ENCODE results near the gene TLR4.

TLR4 gene

DNA sequence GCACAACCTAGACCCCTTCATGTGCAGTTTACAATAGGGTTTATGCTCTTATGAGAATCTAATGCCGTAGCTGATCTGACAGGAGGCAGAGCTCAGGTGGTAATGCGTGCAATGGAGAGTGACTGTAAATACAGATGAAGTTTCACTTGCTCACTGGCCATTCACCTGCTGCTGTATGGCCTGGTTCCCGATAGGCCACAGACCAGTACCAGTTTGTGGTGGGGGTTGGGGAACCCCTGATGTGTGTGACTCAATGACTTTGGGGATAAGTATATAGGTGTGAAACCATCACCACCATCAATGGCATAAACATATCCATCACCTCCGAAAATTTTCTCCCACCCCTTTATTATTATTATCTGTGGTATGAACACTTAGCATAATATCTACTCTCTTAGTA lies 42.1 kb downstream of the TLR4 start:
- FAIRE-seq = no peak

DNA sequence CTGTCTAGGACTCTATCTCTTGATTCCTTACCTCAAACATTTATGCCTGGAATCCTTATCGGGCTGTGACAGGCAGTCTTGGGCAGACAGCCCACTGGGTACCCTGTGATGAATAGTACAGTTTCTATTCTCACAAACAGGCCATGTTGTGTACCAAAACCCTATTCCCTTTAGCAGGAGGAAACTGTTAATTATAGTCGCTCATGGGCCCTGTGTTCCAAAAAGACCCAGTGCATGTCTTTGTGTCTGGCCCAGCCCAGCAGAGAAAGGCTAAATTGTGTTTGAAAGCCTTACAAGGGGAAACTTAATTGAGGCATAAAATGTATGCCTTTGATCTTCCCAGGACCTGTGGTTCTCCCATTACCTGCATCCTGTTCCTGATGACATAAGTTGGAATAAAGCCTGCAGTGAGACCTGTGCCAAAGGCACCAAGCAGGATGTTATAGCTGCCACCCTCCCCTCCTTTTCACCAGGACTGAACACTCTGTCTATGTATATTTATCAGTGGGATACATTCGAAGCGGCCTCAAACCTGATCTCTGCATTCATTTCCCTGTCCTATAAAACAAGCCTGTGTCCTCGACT lies 43.3 kb downstream of the TLR4 start:
- no peak for FAIRE-seq

DNA sequence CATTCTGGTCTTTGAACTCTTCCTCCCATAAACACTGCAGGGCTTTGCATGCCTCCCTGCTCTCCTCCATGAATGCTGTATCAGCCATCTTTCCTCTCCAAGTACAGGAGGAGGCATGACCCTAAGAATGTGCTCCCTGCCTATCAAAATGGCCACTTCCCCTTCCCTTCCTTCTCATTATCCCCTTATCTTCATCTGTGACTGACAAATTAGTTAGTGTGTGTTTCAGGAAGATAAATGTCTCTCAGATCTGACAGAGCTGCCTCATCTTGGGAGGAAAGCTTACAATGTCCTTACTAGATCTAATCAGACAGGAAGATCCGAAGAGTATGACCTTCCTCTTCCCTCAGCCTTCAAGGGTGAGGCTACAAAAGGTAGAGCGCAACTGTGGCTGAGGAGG lies 46.2 kb downstream of the TLR4 start:
- no peak for FAIRE-seq

DNA sequence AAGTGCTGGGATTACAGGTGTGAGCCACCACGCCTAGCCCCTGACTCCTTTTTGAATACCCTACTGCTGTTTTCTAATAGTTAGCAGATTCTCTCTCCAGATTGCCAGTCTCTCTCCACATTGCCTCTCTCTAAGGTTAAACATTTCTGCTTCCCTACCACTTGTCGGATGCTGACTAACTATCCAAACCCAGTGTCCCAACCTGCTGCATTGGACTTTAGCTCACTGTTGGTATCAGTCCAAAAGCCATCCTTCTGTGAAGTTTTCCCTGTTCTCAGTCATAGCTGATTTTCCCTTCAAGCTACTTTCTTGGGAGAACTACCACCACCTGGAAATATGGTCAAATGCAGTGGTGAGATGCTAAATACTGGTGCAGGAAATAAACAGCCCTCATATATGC lies 48.7 kb downstream of the TLR4 start:
- no peak for FAIRE-seq

DNA sequence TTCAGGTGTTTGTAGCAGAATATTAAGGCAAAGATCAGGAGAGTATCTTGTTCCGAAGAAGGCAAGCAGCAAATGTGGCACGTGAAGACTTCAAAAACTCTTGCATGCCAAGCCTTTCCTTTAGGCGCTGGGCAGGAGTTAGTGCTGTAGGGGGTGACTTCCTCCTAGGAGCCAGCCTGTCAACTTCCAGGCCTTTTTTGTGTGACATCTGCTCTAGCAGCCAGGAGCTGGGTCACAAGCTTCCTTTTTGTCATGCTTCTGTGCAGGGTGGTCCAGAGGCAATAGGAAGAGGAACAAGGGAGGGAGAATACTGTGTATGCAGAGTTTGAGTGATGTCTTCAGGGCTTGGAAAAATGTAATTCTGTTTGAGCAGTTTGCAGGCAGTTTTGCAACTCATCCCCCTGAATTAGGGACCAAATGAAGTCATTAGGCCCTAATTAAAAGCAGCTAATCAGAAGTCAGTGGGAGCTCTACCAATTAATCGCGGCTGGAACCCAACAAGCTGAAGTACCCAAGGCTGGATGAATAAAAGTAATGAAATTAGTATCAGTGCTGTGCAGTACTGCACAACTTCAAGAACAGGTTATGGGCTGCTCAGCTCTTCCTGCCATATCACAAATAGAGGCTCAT lies 53.5 kb downstream of the TLR4 start:
- FAIRE-seq = no peak

DNA sequence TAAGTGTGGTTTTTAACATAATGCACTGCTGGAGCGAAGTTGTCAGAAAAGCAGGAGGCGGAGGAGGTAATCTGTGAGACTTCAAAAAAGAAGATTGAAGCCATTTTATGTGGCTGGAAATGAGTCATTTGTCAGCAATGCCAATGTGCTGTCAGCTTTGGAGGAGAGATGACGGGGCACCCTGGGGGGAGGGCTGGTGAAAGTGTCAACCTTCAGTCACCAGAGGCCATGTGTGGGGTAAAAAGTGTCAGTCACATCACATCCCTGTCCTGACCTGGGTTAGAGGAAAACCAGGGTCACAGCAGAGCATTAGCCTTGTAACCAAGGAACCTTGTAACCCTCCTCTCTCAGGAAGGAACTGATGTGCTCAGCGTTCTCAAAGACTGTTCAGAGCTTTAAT lies 59.1 kb downstream of the TLR4 start:
- no peak for FAIRE-seq

DNA sequence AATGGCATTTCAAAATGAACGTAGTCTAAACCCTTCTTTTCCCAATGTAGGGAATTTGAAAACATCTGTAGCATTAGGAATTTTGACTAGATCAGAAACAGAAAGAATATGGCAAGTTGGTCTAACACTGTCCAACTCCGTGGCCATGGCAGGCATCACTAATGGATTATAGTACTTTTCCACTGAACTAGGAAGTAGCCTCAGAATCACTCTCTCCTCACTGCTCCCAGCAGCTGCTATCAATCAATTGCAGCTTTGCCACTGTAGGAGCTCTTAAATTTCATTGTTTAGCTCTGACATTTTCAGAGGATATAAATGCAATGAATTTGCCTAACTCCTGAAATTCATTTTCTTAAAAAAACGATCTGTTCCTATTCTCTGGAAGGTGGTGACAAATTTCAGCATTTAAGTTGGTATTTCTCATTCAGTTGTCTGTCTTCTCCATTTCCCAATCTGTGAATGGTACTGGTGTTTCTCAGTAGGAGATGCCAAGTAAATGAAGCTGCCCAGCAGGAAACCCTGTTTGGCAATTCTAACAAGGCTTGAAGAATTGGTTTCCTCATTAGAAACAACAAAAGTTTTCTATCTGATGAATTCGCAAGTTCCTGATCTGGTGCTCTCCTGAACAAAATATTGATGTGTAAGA lies 64.7 kb downstream of the TLR4 start:
- no peak for FAIRE-seq

DNA sequence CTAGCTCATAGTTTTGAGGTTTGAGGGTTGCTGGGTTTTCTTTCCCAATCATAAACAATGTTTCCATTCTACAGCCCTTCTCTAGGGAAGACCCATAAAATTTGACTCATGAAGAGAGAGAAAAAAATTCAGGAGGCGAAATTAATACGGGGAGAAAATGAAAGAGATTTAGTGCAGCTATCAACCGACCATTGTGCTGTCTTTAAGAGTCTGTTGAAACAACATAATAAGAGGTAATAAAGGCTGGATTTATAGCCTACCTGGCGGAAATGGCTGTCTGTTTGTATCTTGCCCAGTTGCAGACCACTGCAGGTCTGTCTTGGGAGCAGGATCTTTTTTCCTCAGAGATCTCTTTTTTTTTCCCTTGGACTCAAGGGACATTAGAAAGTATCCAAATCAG lies 66.9 kb downstream of the TLR4 start:
- FAIRE-seq = no peak

DNA sequence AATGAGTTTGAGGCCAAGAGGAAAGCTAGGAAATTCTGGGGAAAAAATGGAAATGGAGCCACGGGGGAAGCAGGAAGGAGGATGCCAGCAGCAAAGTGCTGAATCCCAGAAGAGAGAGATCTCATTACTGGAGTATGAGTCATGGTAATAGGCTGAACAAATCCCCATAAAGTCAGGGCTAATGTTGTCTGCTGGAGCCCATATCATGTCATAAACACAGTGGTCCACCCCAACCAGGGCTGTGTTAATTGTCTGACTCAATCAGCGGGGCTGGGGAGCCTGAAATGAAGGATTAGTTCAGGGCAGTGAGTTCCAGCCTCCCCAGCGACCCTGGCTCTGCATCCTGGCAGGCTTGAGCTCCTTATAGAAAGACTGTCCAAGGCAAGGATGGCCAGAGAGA lies 68.8 kb downstream of the TLR4 start:
- FAIRE-seq = no peak
